Coronary artery (tissue), 2 donors: ENCODE measurements around the gene BCKDK.
A peak's percentile ranks its signal among the peaks of the same experiment; 100 is the strongest.

Experiments
- DNase-seq: peaks from one replicate; pipeline ENCODE4 v3.0.0-alpha.2; 2017; ENCODE audit warnings: low spot score
- H3K27ac ChIP-seq, 2 donors: fragments of 200-600 bp; sonication (generic); one replicate each; pipeline ENCODE4 v1.5.1; 2016 to 2019
- H3K4me3 ChIP-seq: fragments of 200-600 bp; sonication (generic); 2 replicates; pipeline ENCODE4 v1.5.1; 2016; ENCODE audit warnings: mild to moderate bottlenecking, moderate library complexity
- TF ChIP-seq, protein P1 (sequence below): fragments of 200-600 bp; sonication (generic); IDR thresholded peaks from one replicate; pipeline ENCODE4 v1.5.1; 2019; ENCODE audit warnings: antibody characterized with exemption

BCKDK gene

DNA sequence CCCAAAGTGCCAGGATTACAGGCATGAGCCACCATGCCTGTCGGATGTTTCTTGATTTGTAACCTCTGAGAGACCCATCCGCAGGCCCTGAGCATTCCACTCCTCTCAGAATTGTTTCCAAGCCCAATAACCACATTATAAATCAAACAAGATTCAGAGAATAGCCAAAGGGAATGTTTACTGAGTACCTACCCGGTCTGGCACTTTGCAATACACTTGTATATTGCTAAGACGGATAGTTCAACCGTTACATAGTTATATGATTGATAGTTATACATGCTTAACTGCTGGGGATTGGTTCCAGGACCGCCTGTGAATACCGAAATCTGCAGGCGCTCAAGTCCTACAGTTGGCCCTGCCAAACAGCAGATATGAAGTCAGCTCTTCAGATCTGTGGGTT is 6.3 kb downstream of the BCKDK start:
- Histone ChIP-seq H3K4me3 (no peak overlapping the region), H3K27ac (peak overlapping the region in 1 of 2 donors; percentile 60)
- DNase-seq = no peak
- TF ChIP-seq, protein P1, sequence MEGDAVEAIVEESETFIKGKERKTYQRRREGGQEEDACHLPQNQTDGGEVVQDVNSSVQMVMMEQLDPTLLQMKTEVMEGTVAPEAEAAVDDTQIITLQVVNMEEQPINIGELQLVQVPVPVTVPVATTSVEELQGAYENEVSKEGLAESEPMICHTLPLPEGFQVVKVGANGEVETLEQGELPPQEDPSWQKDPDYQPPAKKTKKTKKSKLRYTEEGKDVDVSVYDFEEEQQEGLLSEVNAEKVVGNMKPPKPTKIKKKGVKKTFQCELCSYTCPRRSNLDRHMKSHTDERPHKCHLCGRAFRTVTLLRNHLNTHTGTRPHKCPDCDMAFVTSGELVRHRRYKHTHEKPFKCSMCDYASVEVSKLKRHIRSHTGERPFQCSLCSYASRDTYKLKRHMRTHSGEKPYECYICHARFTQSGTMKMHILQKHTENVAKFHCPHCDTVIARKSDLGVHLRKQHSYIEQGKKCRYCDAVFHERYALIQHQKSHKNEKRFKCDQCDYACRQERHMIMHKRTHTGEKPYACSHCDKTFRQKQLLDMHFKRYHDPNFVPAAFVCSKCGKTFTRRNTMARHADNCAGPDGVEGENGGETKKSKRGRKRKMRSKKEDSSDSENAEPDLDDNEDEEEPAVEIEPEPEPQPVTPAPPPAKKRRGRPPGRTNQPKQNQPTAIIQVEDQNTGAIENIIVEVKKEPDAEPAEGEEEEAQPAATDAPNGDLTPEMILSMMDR = no peak

- DNase-seq = peak; percentile 99
- Histone ChIP-seq H3K4me3 (peak within 1 kb of the TSS; percentile 99), H3K27ac (peak within 1 kb of the TSS; percentile 97 to 100)
- TF ChIP-seq, protein P1 = no peak
Measured at GRCh38 chr16:31117384-31118222, 9.4 kb downstream of the BCKDK start, which contains the start of gene KAT8. TSS of gene KAT8 (plus strand) at chr16:31117664. CDS start at chr16:31117682, 18 bp downstream.

- Histone ChIP-seq H3K4me3 (peak overlapping the region; percentile 99), H3K27ac (peak overlapping the region; percentile 97 to 100)
- DNase-seq = no peak
- TF ChIP-seq, protein P1 = no peak
Measured at GRCh38 chr16:31118223-31119155, 10.3 kb downstream of the BCKDK start.

GRCh38 chr16:31120129-31120528 is 11.9 kb downstream of the BCKDK start:
- Histone ChIP-seq H3K27ac (peak overlapping the region in 1 of 2 donors; percentile 56), H3K4me3 (no peak overlapping the region)
- TF ChIP-seq, protein P1 = no peak
- DNase-seq = no peak

DNA sequence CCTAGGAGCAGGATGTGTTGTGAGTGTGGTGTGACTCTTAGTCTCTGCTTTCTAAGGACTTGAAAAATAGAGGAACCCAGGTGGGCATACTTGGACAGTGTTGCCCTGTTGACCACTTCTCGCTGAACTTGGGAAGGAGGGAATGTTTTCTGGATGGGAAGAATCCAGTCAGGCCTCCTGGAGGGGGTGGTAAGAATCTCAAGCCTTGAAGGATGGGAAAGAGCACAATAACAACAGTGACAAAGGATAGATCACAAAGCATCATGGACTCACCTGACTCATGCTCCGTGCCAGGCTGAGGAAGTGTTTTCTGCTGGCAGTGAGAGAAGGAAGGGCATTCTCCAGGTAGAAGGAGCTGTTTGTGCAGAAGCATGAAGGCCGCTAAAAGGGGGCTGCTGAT is 17.7 kb downstream of the BCKDK start:
- no peak overlapping the region for H3K27ac ChIP-seq
- TF ChIP-seq, protein P1 = no peak
- DNase-seq = no peak
- no peak overlapping the region for H3K4me3 ChIP-seq

DNA sequence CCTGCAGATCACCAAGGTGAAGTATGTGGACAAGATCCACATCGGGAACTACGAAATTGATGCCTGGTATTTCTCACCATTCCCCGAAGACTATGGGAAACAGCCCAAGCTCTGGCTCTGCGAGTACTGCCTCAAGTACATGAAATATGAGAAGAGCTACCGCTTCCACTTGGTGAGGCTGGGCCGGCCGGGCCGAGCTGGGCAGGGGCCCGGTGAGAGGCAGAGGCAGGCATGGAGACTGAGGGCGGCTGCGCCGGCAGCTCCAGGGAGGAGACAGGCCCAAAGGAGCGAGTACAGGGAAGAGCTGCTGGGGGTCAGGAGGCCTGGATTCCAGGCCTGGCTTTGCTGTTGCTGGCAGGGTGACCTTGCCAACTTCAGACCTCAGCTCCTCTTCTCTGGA is 19.0 kb downstream of the BCKDK start:
- Histone ChIP-seq H3K4me3 (no peak overlapping the region), H3K27ac (no peak overlapping the region)
- DNase-seq = no peak
- TF ChIP-seq, protein P1 = no peak
